Ishikawa (cell line): ENCODE results near the gene TMEM120B.

ENCODE experiments used
- CEBPB ChIP-seq: IDR thresholded peaks from 2 replicates; pipeline ENCODE4 v1.6.1; 2012
- CREB1 ChIP-seq: IDR thresholded peaks from 2 replicates; pipeline ENCODE4 v1.6.1; 2012; ENCODE audit warnings: low read depth
- EGR1 ChIP-seq: IDR thresholded peaks from 2 replicates; pipeline ENCODE4 v1.6.1; 2012
- EP300 ChIP-seq: IDR thresholded peaks from 2 replicates; pipeline ENCODE4 v1.6.1; 2012; ENCODE audit warnings: borderline replicate concordance
- FOXM1 ChIP-seq: IDR thresholded peaks from 2 replicates; pipeline ENCODE4 v1.6.1; 2012; ENCODE audit warnings: low read depth, borderline replicate concordance
- MAX ChIP-seq: IDR thresholded peaks from 2 replicates; pipeline ENCODE4 v1.6.1; 2012
- NFIC ChIP-seq: IDR thresholded peaks from 2 replicates; pipeline ENCODE4 v1.6.1; 2012
- RAD21 ChIP-seq: IDR thresholded peaks from 2 replicates; pipeline ENCODE4 v1.6.1; 2012; ENCODE audit warnings: low read depth
- REST ChIP-seq: IDR thresholded peaks from 2 replicates; pipeline ENCODE4 v1.6.1; 2012; ENCODE audit warnings: low read depth, mild to moderate bottlenecking
- TAF1 ChIP-seq: IDR thresholded peaks from 2 replicates; pipeline ENCODE4 v1.6.1; 2012; ENCODE audit warnings: low read depth, mild to moderate bottlenecking
- TCF12 ChIP-seq: IDR thresholded peaks from 2 replicates; pipeline ENCODE4 v1.6.1; 2012; ENCODE audit warnings: low read depth
- TEAD4 ChIP-seq: IDR thresholded peaks from 2 replicates; pipeline ENCODE4 v1.6.1; 2012
- USF1 ChIP-seq: IDR thresholded peaks from 2 replicates; pipeline ENCODE4 v1.6.1; 2012
- YY1 ChIP-seq: IDR thresholded peaks from 2 replicates; pipeline ENCODE4 v1.6.1; 2012; ENCODE audit warnings: low read depth
- ZBTB7A ChIP-seq: IDR thresholded peaks from 2 replicates; pipeline ENCODE4 v1.6.1; 2012; ENCODE audit warnings: low read depth

Gene TMEM120B

DNA sequence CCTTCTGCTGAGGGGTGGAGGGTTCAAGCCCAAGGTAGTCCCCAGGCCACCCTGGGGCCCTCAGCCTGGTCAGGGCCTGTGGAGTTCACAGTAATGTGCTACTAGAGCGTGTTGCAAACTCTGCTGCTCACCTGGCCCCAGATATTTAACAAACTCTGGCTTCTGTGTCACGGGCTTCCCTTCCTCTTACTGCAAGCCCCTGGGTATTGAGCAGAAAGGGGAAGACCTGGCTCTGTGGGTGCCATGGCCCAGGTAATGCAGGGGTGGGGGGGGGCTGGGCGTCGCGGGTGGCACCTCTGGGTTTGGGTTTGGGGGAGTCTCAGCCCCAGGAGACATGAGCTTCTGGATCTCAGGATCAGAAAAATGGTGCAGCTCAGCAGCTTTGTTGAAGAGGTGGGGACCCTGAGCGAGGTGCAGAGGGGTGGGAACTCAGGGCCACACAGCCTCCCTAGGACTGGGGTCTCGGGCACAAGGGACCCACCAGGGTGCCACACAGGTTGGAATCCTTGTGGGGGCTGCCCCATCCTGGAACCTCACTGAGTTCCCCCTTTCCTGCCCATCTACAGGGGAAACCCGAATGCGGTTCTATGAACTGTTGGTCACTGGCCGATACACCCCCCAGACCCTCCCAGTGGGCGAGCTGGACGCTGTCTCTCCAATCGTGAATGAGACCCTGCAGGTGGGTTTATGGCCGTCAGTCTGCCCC, 95.2 kb downstream of the TMEM120B start:
- TF ChIP-seq MAX: no peak
- no peak for TF ChIP-seq NFIC
- TF ChIP-seq TAF1: no peak
- no peak for TF ChIP-seq ZBTB7A
- no peak for TF ChIP-seq USF1

DNA sequence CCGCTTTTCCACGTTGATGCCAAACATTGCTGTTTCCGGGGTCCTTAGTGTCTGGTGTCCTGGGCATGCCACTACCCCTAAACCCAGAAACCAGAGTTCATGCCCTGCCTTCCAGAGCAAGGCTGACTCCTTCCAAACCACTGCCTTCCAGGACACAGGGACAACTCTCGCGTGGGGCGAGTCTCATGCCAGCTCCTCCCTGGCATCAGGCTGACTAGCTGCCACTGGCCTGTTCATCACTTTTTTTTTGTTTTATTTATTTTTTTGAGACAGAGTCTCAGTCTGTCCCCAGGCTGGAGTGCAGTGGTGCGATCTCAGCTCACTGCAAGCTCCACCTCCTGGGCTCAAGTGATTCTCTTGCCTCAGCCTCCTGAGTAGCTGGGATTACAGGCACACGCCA, 96.1 kb downstream of the TMEM120B start:
- TF ChIP-seq TCF12: no peak
- no peak for TF ChIP-seq RAD21
- TF ChIP-seq NFIC: no peak
- TF ChIP-seq TAF1: no peak
- no peak for TF ChIP-seq FOXM1
- no peak for TF ChIP-seq CEBPB
- no peak for TF ChIP-seq REST
- TF ChIP-seq EP300: no peak
- TF ChIP-seq CREB1: no peak
- TF ChIP-seq MAX: no peak
- no peak for TF ChIP-seq YY1
- TF ChIP-seq EGR1: no peak
- no peak for TF ChIP-seq ZBTB7A
- TF ChIP-seq TEAD4: no peak
- no peak for TF ChIP-seq USF1

GRCh38 chr12:121809712-121810116, 97.2 kb downstream of the TMEM120B start:
- TF ChIP-seq MAX (no peak), CEBPB (no peak), TCF12 (no peak), USF1 (no peak), EP300 (no peak), RAD21 (no peak), YY1 (no peak), NFIC (no peak), ZBTB7A (no peak), CREB1 (no peak), REST (no peak), FOXM1 (no peak), TEAD4 (no peak), EGR1 (no peak), TAF1 (no peak)

- no peak for TF ChIP-seq ZBTB7A
- TF ChIP-seq RAD21: no peak
- TF ChIP-seq CEBPB: no peak
- TF ChIP-seq EGR1: no peak
- TF ChIP-seq TAF1: no peak
- TF ChIP-seq FOXM1: no peak
- TF ChIP-seq CREB1: no peak
- TF ChIP-seq USF1: no peak
Observed at GRCh38 chr12:121810234-121810817, 97.8 kb downstream of the TMEM120B start.

DNA sequence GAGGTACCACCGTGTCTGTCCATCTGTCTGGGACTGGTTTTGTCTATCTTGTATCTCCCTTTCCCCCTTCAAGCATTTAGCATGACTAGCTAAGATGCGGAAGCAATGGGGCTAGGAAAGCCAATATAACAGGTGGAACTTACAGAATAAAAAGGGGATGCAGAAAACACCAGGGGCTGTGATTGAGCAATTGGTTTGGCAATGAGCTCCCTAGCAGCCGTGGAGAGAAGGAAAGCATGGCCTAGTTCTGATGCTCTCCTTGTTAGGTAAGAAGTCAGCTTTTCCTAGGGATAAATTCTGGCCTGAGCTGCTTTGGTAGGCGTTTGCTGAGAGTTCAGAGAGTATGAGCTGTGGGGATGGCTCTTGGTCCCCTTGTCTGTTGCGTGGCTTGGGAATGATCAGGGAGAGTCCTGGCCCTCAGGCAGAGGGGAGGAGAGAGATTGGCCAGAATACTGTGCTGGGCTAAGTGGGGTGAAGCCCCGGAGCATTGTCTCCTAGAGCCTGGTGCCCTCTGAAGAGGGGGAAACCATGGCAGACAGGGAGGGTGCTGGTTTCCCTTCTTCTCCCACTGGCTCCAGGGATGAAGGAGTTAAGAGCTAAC, 98.4 kb downstream of the TMEM120B start:
- TF ChIP-seq REST (no peak), CEBPB (no peak), EP300 (no peak), USF1 (no peak), MAX (no peak), RAD21 (no peak), TEAD4 (no peak), FOXM1 (no peak), CREB1 (no peak), TAF1 (no peak), YY1 (no peak), EGR1 (no peak), ZBTB7A (no peak), TCF12 (no peak), NFIC (no peak)
